Measurements from ENCODE around the gene GJD4.

Gene GJD4

GRCh38 chr10:35579116-35579515 lies 26.0 kb upstream of the GJD4 start:
- 94% methylated on average over 3 of the region's 3 CpGs for WGBS
- no peaks in the 10 kb centered on the region for H3K36me3 ChIP-seq (ENCODE audit: insufficient read depth, low read length)
- H3K27me3 ChIP-seq (ENCODE audit: insufficient read depth, low read length), result no peaks in the 10 kb centered on the region
- no peak overlapping the region for H3K4me3 ChIP-seq (ENCODE audit: low read length)
- no peaks in the 10 kb centered on the region for H3K9me3 ChIP-seq (ENCODE audit: insufficient read depth, low read depth, low read length)
- no peak overlapping the region for H3K9ac ChIP-seq (ENCODE audit: low read depth, low read length)
- no peak overlapping the region for H3K27ac ChIP-seq (ENCODE audit: low read depth, low read length)
- no peaks in the 10 kb centered on the region for H3K4me1 ChIP-seq (ENCODE audit: insufficient read depth, low read length)

- H3K27me3 ChIP-seq (ENCODE audit: insufficient read depth, low read length), result no peaks in the 10 kb centered on the region
- H3K9ac ChIP-seq (ENCODE audit: low read depth, low read length), result no peak overlapping the region
- H3K27ac ChIP-seq (ENCODE audit: low read depth, low read length), result no peak overlapping the region
- no peak overlapping the region for H3K4me3 ChIP-seq (ENCODE audit: low read length)
- H3K9me3 ChIP-seq (ENCODE audit: insufficient read depth, low read depth, low read length), result no peaks in the 10 kb centered on the region
- no peaks in the 10 kb centered on the region for H3K36me3 ChIP-seq (ENCODE audit: insufficient read depth, low read length)
- WGBS, result 94% methylated on average over 11 of the region's 12 CpGs
- H3K4me1 ChIP-seq (ENCODE audit: insufficient read depth, low read length), result no peaks in the 10 kb centered on the region
Observed at GRCh38 chr10:35579726-35580422, 25.3 kb upstream of the GJD4 start.

GRCh38 chr10:35580423-35580770 lies 24.7 kb upstream of the GJD4 start:
- Histone ChIP-seq H3K4me3 (ENCODE audit: low read length) (no peak overlapping the region), H3K27ac (ENCODE audit: low read depth, low read length) (no peak overlapping the region), H3K9me3 (ENCODE audit: insufficient read depth, low read depth, low read length) (no peaks in the 10 kb centered on the region), H3K4me1 (ENCODE audit: insufficient read depth, low read length) (no peaks in the 10 kb centered on the region), H3K27me3 (ENCODE audit: insufficient read depth, low read length) (no peaks in the 10 kb centered on the region), H3K36me3 (ENCODE audit: insufficient read depth, low read length) (no peaks in the 10 kb centered on the region), H3K9ac (ENCODE audit: low read depth, low read length) (no peak overlapping the region)
- WGBS, result 89% methylated on average over 3 of the region's 3 CpGs

- H3K9ac ChIP-seq (ENCODE audit: low read depth, low read length), result no peak overlapping the region
- no peaks in the 10 kb centered on the region for H3K4me1 ChIP-seq (ENCODE audit: insufficient read depth, low read length)
- H3K9me3 ChIP-seq (ENCODE audit: insufficient read depth, low read depth, low read length), result no peaks in the 10 kb centered on the region
- 94% methylated on average over 6 of the region's 6 CpGs for WGBS
- no peaks in the 10 kb centered on the region for H3K36me3 ChIP-seq (ENCODE audit: insufficient read depth, low read length)
- H3K4me3 ChIP-seq (ENCODE audit: low read length), result no peak overlapping the region
- no peaks in the 10 kb centered on the region for H3K27me3 ChIP-seq (ENCODE audit: insufficient read depth, low read length)
- no peak overlapping the region for H3K27ac ChIP-seq (ENCODE audit: low read depth, low read length)
Observed at GRCh38 chr10:35581655-35582054, 23.5 kb upstream of the GJD4 start.

GRCh38 chr10:35584946-35585345 lies 20.2 kb upstream of the GJD4 start:
- Histone ChIP-seq H3K4me3 (ENCODE audit: low read length) (no peak overlapping the region), H3K27ac (ENCODE audit: low read depth, low read length) (no peak overlapping the region), H3K9me3 (ENCODE audit: insufficient read depth, low read depth, low read length) (no peaks in the 10 kb centered on the region), H3K4me1 (ENCODE audit: insufficient read depth, low read length) (no peaks in the 10 kb centered on the region), H3K27me3 (ENCODE audit: insufficient read depth, low read length) (no peaks in the 10 kb centered on the region), H3K36me3 (ENCODE audit: insufficient read depth, low read length) (no peaks in the 10 kb centered on the region), H3K9ac (ENCODE audit: low read depth, low read length) (no peak overlapping the region)
- 95% methylated on average over 9 of the region's 9 CpGs for WGBS

- Histone ChIP-seq H3K9ac (ENCODE audit: low read depth, low read length) (no peak overlapping the region), H3K4me1 (ENCODE audit: insufficient read depth, low read length) (no peaks in the 10 kb centered on the region), H3K4me3 (ENCODE audit: low read length) (no peak overlapping the region), H3K9me3 (ENCODE audit: insufficient read depth, low read depth, low read length) (no peaks in the 10 kb centered on the region; the same call in 1 of the 2 replicates), H3K27me3 (ENCODE audit: insufficient read depth, low read length) (no peaks in the 10 kb centered on the region), H3K36me3 (ENCODE audit: insufficient read depth, low read length) (no peaks in the 10 kb centered on the region), H3K27ac (ENCODE audit: low read depth, low read length) (no peak overlapping the region)
- WGBS, result 95% methylated on average over 11 of the region's 11 CpGs
Observed at GRCh38 chr10:35585356-35585755, 19.8 kb upstream of the GJD4 start.

- no peak overlapping the region for H3K27ac ChIP-seq (ENCODE audit: low read depth, low read length)
- 87% methylated on average over 8 of the region's 8 CpGs for WGBS
- H3K36me3 ChIP-seq (ENCODE audit: insufficient read depth, low read length), result no peaks in the 10 kb centered on the region
- H3K4me1 ChIP-seq (ENCODE audit: insufficient read depth, low read length), result no peaks in the 10 kb centered on the region
- peaks cover 6% of the 10 kb centered on the region for H3K9me3 ChIP-seq (ENCODE audit: insufficient read depth, low read depth, low read length)
- no peaks in the 10 kb centered on the region for H3K27me3 ChIP-seq (ENCODE audit: insufficient read depth, low read length)
- no peak overlapping the region for H3K9ac ChIP-seq (ENCODE audit: low read depth, low read length)
- no peak overlapping the region for H3K4me3 ChIP-seq (ENCODE audit: low read length)
Observed at GRCh38 chr10:35585903-35586535, 19.1 kb upstream of the GJD4 start.

- Histone ChIP-seq H3K4me3 (ENCODE audit: low read length) (no peak overlapping the region), H3K27me3 (ENCODE audit: insufficient read depth, low read length) (no peaks in the 10 kb centered on the region), H3K36me3 (ENCODE audit: insufficient read depth, low read length) (no peaks in the 10 kb centered on the region), H3K27ac (ENCODE audit: low read depth, low read length) (no peak overlapping the region), H3K9ac (ENCODE audit: low read depth, low read length) (no peak overlapping the region), H3K4me1 (ENCODE audit: insufficient read depth, low read length) (peaks cover 10% of the 10 kb centered on the region; the same call in 1 of the 2 replicates), H3K9me3 (ENCODE audit: insufficient read depth, low read depth, low read length) (peaks cover 13% of the 10 kb centered on the region)
Observed at GRCh38 chr10:35588836-35589235, 16.3 kb upstream of the GJD4 start.

GRCh38 chr10:35592441-35592840 lies 12.7 kb upstream of the GJD4 start:
- H3K4me1 ChIP-seq (ENCODE audit: insufficient read depth, low read length), result peaks cover 23% of the 10 kb centered on the region
- H3K36me3 ChIP-seq (ENCODE audit: insufficient read depth, low read length), result no peaks in the 10 kb centered on the region
- no peak overlapping the region for H3K9ac ChIP-seq (ENCODE audit: low read depth, low read length)
- H3K4me3 ChIP-seq (ENCODE audit: low read length), result no peak overlapping the region
- H3K27me3 ChIP-seq (ENCODE audit: insufficient read depth, low read length), result no peaks in the 10 kb centered on the region
- 96% methylated on average over 4 of the region's 4 CpGs for WGBS
- H3K9me3 ChIP-seq (ENCODE audit: insufficient read depth, low read depth, low read length), result peaks cover 13% of the 10 kb centered on the region
- H3K27ac ChIP-seq (ENCODE audit: low read depth, low read length), result no peak overlapping the region

- H3K4me1 ChIP-seq (ENCODE audit: insufficient read depth, low read length), result peaks cover 23% of the 10 kb centered on the region
- no peaks in the 10 kb centered on the region for H3K27me3 ChIP-seq (ENCODE audit: insufficient read depth, low read length)
- H3K4me3 ChIP-seq (ENCODE audit: low read length), result no peak overlapping the region
- no peaks in the 10 kb centered on the region for H3K36me3 ChIP-seq (ENCODE audit: insufficient read depth, low read length)
- H3K9me3 ChIP-seq (ENCODE audit: insufficient read depth, low read depth, low read length), result peaks cover 13% of the 10 kb centered on the region
- peak overlapping the region; percentile 8; the same call in 1 of the 2 replicates for H3K9ac ChIP-seq (ENCODE audit: low read depth, low read length)
- 37% methylated on average over 14 of the region's 14 CpGs for WGBS
- H3K27ac ChIP-seq (ENCODE audit: low read depth, low read length), result peak overlapping the region; percentile 90
Observed at GRCh38 chr10:35594115-35595079, 10.7 kb upstream of the GJD4 start.

- Histone ChIP-seq H3K27me3 (ENCODE audit: insufficient read depth, low read length) (no peaks in the 10 kb centered on the region), H3K9me3 (ENCODE audit: insufficient read depth, low read depth, low read length) (peaks cover 13% of the 10 kb centered on the region), H3K4me1 (ENCODE audit: insufficient read depth, low read length) (peaks cover 23% of the 10 kb centered on the region), H3K36me3 (ENCODE audit: insufficient read depth, low read length) (no peaks in the 10 kb centered on the region), H3K9ac (ENCODE audit: low read depth, low read length) (peak overlapping the region; percentile 8; the same call in 1 of the 2 replicates), H3K4me3 (ENCODE audit: low read length) (no peak overlapping the region), H3K27ac (ENCODE audit: low read depth, low read length) (peak overlapping the region; percentile 74; the same call in 1 of the 2 replicates)
- 51% methylated on average over 2 of the region's 3 CpGs for WGBS
Observed at GRCh38 chr10:35595106-35595505, 10.0 kb upstream of the GJD4 start.

Data from HUES64 (cell line).